SK-N-SH (cell line): ENCODE results near the gene VAV1.

Experiments
- EP300 ChIP-seq, 2 experiments: IDR thresholded peaks; 2 replicates each; pipeline versions ENCODE4 v1.4.0 to v1.6.1; 2012; ENCODE audit warnings: borderline replicate concordance in 1 of 2, low read depth in 1 of 2, low read length in 1 of 2
- FOXM1 ChIP-seq: IDR thresholded peaks from 2 replicates; pipeline ENCODE4 v1.4.0; 2012; ENCODE audit warnings: low read depth, mild to moderate bottlenecking
- MEF2A ChIP-seq: IDR thresholded peaks from 2 replicates; pipeline ENCODE4 v1.4.0; 2012; ENCODE audit warnings: low read depth, borderline replicate concordance
- NRF1 ChIP-seq: IDR thresholded peaks from 2 replicates; pipeline ENCODE4 v1.6.1; 2012; ENCODE audit warnings: low read depth, mild to moderate bottlenecking, low read length
- RAD21 ChIP-seq: IDR thresholded peaks from 2 replicates; pipeline ENCODE4 v1.6.1; 2012; ENCODE audit warnings: mild to moderate bottlenecking, low read length
- TF ChIP-seq, protein P1 (sequence below): IDR thresholded peaks from 2 replicates; pipeline ENCODE4 v1.4.0; 2012; ENCODE audit warnings: low read depth, borderline replicate concordance
- TF ChIP-seq, protein P2 (sequence below): fragments of 200-600 bp; sonication (generic); IDR thresholded peaks from 2 replicates; pipeline ENCODE4 v1.6.1; 2017; ENCODE audit warnings: antibody characterized with exemption, mild to moderate bottlenecking, moderate library complexity
- TF ChIP-seq, protein P3 (sequence below): fragments of 150-350 bp; IDR thresholded peaks from 2 replicates; pipeline ENCODE4 v1.6.1; 2017; ENCODE audit warnings: antibody characterized with exemption, low read length, low read depth, borderline replicate concordance

DNA sequence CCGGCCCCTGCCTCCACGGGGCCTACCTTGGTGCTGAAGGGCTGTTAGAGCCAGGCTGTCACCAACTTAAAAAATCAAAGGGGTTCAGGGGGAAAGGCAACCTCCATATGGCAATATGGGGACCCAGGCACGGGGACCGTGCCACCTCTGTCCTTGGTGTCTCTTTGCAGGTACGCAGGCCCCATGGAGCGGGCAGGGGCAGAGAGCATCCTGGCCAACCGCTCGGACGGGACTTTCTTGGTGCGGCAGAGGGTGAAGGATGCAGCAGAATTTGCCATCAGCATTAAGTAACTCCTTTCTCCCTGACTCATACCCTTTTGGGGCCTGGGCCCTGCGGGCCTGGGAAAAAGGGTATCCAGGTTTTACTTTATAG is 75.3 kb downstream of the VAV1 start:
- TF ChIP-seq EP300 (IDR thresholded peaks at IDR 0.05; ENCODE audit: borderline replicate concordance in 1 of 2, low read depth in 1 of 2, low read length in 1 of 2) (no peak), FOXM1 (no peak), RAD21 (no peak), NRF1 (no peak), MEF2A (no peak)
- TF ChIP-seq, protein P1, sequence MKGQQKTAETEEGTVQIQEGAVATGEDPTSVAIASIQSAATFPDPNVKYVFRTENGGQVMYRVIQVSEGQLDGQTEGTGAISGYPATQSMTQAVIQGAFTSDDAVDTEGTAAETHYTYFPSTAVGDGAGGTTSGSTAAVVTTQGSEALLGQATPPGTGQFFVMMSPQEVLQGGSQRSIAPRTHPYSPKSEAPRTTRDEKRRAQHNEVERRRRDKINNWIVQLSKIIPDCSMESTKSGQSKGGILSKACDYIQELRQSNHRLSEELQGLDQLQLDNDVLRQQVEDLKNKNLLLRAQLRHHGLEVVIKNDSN, result no peak
- TF ChIP-seq, protein P2, sequence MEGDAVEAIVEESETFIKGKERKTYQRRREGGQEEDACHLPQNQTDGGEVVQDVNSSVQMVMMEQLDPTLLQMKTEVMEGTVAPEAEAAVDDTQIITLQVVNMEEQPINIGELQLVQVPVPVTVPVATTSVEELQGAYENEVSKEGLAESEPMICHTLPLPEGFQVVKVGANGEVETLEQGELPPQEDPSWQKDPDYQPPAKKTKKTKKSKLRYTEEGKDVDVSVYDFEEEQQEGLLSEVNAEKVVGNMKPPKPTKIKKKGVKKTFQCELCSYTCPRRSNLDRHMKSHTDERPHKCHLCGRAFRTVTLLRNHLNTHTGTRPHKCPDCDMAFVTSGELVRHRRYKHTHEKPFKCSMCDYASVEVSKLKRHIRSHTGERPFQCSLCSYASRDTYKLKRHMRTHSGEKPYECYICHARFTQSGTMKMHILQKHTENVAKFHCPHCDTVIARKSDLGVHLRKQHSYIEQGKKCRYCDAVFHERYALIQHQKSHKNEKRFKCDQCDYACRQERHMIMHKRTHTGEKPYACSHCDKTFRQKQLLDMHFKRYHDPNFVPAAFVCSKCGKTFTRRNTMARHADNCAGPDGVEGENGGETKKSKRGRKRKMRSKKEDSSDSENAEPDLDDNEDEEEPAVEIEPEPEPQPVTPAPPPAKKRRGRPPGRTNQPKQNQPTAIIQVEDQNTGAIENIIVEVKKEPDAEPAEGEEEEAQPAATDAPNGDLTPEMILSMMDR, result no peak
- TF ChIP-seq, protein P3, sequence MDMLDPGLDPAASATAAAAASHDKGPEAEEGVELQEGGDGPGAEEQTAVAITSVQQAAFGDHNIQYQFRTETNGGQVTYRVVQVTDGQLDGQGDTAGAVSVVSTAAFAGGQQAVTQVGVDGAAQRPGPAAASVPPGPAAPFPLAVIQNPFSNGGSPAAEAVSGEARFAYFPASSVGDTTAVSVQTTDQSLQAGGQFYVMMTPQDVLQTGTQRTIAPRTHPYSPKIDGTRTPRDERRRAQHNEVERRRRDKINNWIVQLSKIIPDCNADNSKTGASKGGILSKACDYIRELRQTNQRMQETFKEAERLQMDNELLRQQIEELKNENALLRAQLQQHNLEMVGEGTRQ, result no peak
